ENCODE results near the gene RNU6-9. TPM values are rescaled to one million over a fixed set of nuclear protein-coding genes. Genes with fewer than 3 reads are reported as not detected.

The RNU6-9 gene
- total RNA-seq, 4 donors from 2014 or later: not detected

GRCh38 chr19:896999-897398 lies 3.7 kb downstream of the RNU6-9 start:
- no peak overlapping the region for H3K4me3 ChIP-seq (replicated peaks in 1 of 3)
- no peaks in the 10 kb centered on the region for H3K9me3 ChIP-seq
- WGBS, 2 donors: 87 to 97% methylated on average over 11 of the region's 11 CpGs
- no peak for DNase-seq
- peaks cover 0 to 3% of the 10 kb centered on the region in 2 donors for H3K36me3 ChIP-seq
- H3K27me3 ChIP-seq: no peaks in the 10 kb centered on the region
- TF ChIP-seq, protein P1, sequence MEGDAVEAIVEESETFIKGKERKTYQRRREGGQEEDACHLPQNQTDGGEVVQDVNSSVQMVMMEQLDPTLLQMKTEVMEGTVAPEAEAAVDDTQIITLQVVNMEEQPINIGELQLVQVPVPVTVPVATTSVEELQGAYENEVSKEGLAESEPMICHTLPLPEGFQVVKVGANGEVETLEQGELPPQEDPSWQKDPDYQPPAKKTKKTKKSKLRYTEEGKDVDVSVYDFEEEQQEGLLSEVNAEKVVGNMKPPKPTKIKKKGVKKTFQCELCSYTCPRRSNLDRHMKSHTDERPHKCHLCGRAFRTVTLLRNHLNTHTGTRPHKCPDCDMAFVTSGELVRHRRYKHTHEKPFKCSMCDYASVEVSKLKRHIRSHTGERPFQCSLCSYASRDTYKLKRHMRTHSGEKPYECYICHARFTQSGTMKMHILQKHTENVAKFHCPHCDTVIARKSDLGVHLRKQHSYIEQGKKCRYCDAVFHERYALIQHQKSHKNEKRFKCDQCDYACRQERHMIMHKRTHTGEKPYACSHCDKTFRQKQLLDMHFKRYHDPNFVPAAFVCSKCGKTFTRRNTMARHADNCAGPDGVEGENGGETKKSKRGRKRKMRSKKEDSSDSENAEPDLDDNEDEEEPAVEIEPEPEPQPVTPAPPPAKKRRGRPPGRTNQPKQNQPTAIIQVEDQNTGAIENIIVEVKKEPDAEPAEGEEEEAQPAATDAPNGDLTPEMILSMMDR (IDR thresholded peaks at IDR 0.05): no peak
- TF ChIP-seq POLR2A (IDR thresholded peaks at IDR 0.05): no peak
- H3K4me1 ChIP-seq: peaks cover 3 to 4% of the 10 kb centered on the region in 2 donors
- intact Hi-C loops (cut with DNase I): no loop called here
- no peak overlapping the region for H3K27ac ChIP-seq

- Histone ChIP-seq H3K4me1 (peaks cover 0 to 3% of the 10 kb centered on the region in 2 donors), H3K27ac (no peak overlapping the region), H3K36me3 (peaks cover 0 to 3% of the 10 kb centered on the region in 2 donors), H3K4me3 (replicated peaks in 1 of 3) (no peak overlapping the region), H3K27me3 (no peaks in the 10 kb centered on the region), H3K9me3 (no peaks in the 10 kb centered on the region)
- no peak for TF ChIP-seq POLR2A (IDR thresholded peaks at IDR 0.05)
- TF ChIP-seq, protein P1 (IDR thresholded peaks at IDR 0.05): no peak
- intact Hi-C loops (cut with DNase I): no loop called here
- DNase-seq: no peak
- WGBS, 2 donors: 91 to 94% methylated on average over 18 to 26 of the region's 26 CpGs
Measured at GRCh38 chr19:897442-898039, 4.3 kb downstream of the RNU6-9 start.

DNA sequence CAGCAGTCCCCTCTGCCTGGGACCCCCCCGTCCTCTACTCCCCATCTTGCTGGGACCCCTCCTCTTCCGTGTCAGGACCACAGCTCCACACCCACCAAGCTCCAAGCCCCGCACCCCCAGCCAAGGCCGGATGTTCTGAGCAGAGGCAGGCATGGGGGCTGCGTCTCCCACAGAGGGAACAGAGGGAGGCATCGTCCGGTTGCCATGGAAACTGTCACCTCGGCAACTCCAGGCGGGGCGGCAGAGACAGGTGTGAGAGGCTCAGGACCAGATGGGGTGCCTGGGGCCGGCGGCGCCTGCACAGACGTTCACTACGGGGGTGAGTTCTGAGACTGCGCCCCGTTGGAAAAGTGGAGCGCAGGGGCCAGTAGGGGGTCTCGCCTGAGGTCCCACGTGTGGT lies 5.4 kb downstream of the RNU6-9 start:
- Histone ChIP-seq H3K36me3 (peaks cover 0 to 3% of the 10 kb centered on the region in 2 donors), H3K4me3 (replicated peaks in 1 of 3) (no peak overlapping the region), H3K9me3 (no peaks in the 10 kb centered on the region), H3K27me3 (no peaks in the 10 kb centered on the region), H3K27ac (no peak overlapping the region), H3K4me1 (peaks cover 0 to 14% of the 10 kb centered on the region in 2 donors)
- WGBS, 2 donors: 87 to 88% methylated on average over 18 to 19 of the region's 20 CpGs
- DNase-seq: no peak
- no peak for TF ChIP-seq POLR2A (IDR thresholded peaks at IDR 0.05)
- TF ChIP-seq, protein P1 (IDR thresholded peaks at IDR 0.05): no peak
- intact Hi-C loops (cut with DNase I): no loop called here

DNA sequence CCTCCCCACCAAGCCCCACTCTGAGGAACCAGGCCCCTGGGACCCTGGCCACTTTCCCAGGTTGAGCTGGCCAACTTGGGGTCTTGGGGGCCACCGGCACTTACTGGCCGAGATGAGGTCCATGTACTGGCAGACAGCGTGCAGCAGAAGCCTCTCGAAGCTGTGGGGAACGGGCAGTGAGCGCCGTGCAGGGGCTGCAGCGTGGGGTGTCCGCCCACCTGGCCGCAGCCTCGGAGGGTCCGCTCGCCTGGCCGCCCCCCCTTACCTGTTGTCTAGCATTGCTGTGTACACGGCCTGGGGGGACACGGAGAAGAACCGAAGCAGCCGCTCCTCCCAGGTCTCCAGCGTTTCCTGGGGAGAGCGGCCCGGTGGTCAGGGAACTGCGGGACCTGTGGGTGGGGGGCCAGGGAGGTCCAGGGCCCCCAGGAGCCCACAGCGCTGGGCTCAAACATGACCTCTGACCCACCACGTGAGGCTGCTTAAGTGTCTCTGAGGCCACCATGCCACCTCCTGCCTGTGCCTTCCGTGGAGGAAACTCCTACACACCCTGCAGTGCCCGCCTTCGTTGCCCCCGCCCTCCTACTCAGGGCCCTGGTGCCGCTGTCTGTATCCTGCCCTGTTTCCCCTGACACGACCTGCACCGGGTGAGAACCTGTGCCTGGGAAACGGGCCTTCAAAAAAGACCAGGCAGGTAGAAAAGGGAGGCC lies 6.2 kb downstream of the RNU6-9 start:
- no peak for DNase-seq
- H3K27me3 ChIP-seq: no peaks in the 10 kb centered on the region
- intact Hi-C loops (cut with DNase I): no loop called here
- 94 to 95% methylated on average over 18 of the region's 32 CpGs for WGBS, 2 donors
- no peaks in the 10 kb centered on the region for H3K9me3 ChIP-seq
- peaks cover 0 to 15% of the 10 kb centered on the region in 2 donors for H3K4me1 ChIP-seq
- no peak overlapping the region for H3K4me3 ChIP-seq (replicated peaks in 1 of 3)
- peaks cover 0 to 3% of the 10 kb centered on the region in 2 donors for H3K36me3 ChIP-seq
- H3K27ac ChIP-seq: no peak overlapping the region
- TF ChIP-seq, protein P1 (IDR thresholded peaks at IDR 0.05): no peak
- TF ChIP-seq POLR2A (IDR thresholded peaks at IDR 0.05): no peak

- no peak for DNase-seq
- intact Hi-C loops (cut with DNase I): no loop called here
- H3K4me1 ChIP-seq: peaks cover 0 to 15% of the 10 kb centered on the region in 2 donors
Measured at GRCh38 chr19:900043-900301, 6.7 kb downstream of the RNU6-9 start.

More at GRCh38 chr19:900043-900301, 6.7 kb downstream of the RNU6-9 start:
- TF ChIP-seq, protein P1 (IDR thresholded peaks at IDR 0.05): no peak
- TF ChIP-seq POLR2A (IDR thresholded peaks at IDR 0.05): no peak
- H3K4me3 ChIP-seq (replicated peaks in 1 of 3): no peak overlapping the region
- no peak overlapping the region for H3K27ac ChIP-seq
- no peaks in the 10 kb centered on the region for H3K27me3 ChIP-seq
- no peaks in the 10 kb centered on the region for H3K9me3 ChIP-seq
- peaks cover 0 to 3% of the 10 kb centered on the region in 2 donors for H3K36me3 ChIP-seq
- WGBS, 2 donors: 88 to 93% methylated on average over 14 of the region's 15 CpGs
